ENCODE measurements around the gene IL25. TPM values are rescaled to one million over a fixed set of nuclear protein-coding genes. Genes with fewer than 3 reads are reported as not detected.

IL25 gene
- total and polyA plus RNA-seq, 2 of the 8 experiments (the other 6 are each of a cell fraction or from before 2014, with no cell fraction given) = not detected

DNA sequence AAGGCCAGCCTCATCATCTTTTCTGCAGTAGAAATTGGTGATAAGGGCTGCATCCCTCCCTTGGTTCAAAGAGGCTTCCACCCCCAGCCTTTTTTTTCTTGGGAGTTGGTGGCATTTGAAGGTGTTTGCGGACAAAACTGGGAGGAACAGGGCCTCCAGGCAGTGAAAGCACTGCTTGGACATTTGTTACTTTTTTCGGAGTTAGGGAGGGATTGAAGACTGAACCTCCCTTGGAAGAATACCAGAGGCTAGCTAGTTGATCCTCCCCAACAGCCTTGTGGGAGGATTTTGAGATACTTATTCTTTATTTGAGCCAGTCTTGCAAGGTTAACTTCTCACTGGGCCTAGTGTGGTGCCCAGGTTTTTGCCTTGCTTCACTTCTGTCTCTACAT, 48.2 kb upstream of the IL25 start:
- no peak overlapping the region for H3K4ac ChIP-seq (replicated peaks; ENCODE audit: insufficient read length, low read depth, low read length)
- no peak overlapping the region for H3K4me3 ChIP-seq (ENCODE audit: extremely low read depth in 1 of 4, insufficient read depth in 2 of 4, low read depth in 3 of 4, low read length in 4 of 4)
- 100% methylated on average over 2 of the region's 2 CpGs; no CpG with 5 or more reads in 1 of the 2 experiments for WGBS, 2 experiments (ENCODE audit: extremely low coverage in 1 of 2, insufficient coverage in 1 of 2, insufficient read length in 1 of 2, insufficient replicate concordance in 2 of 2, low coverage in 1 of 2, low lambda C conversion rate in 2 of 2, missing lambda C conversion rate in 1 of 2)
- no peak overlapping the region for H3K9ac ChIP-seq (replicated peaks in 1 of 4; ENCODE audit: extremely low read depth in 1 of 4, low read depth in 3 of 4, low read length in 3 of 4)
- no peak overlapping the region for H3K27ac ChIP-seq (ENCODE audit: low read depth, low read length)
- H3K23ac ChIP-seq (ENCODE audit: insufficient read length) = no peak overlapping the region
- no peak overlapping the region for H4K91ac ChIP-seq (replicated peaks; ENCODE audit: insufficient read length, low read length)
- H4K20me1 ChIP-seq (replicated peaks in 1 of 2; ENCODE audit: control insufficient read depth in 1 of 2, insufficient read depth in 2 of 2, low read length in 2 of 2) = no peaks in the 10 kb centered on the region
- H3K4me2 ChIP-seq (ENCODE audit: insufficient read depth in 1 of 2, low read depth in 2 of 2, low read length in 2 of 2) = no peak overlapping the region
- no peak for TF ChIP-seq SP2 (IDR thresholded peaks at IDR 0.05; ENCODE audit: low read length)
- TF ChIP-seq KDM5A (IDR thresholded peaks at IDR 0.05; ENCODE audit: low read length) = no peak
- H3K14ac ChIP-seq (ENCODE audit: insufficient read length) = no peak overlapping the region
- H3K4me1 ChIP-seq (replicated peaks in 1 of 4; ENCODE audit: control insufficient read depth in 3 of 4, insufficient read depth in 4 of 4, low read length in 3 of 4) = peaks cover 0 to 6% (median 2%) of the 10 kb centered on the region in 4 experiments; a peak in 6 of 7 replicates
- DNase-seq (ENCODE audit: low read depth in 1 of 2, low spot score in 2 of 2) (no peak), FAIRE-seq (no peak)
- no peak overlapping the region for H3K18ac ChIP-seq (ENCODE audit: extremely low read depth, low read length)
- peaks cover 10% of the 10 kb centered on the region; the same call in 1 of the 2 replicates for H3K79me1 ChIP-seq (ENCODE audit: low read depth, low read length)
- H3K79me2 ChIP-seq (ENCODE audit: control insufficient read depth in 1 of 2, insufficient read depth in 2 of 2, low read length in 2 of 2) = peaks cover 11 to 17% of the 10 kb centered on the region in 2 experiments
- H2BK20ac ChIP-seq (ENCODE audit: low read length) = no peak overlapping the region
- ChIA-PET CTCF (ENCODE audit: partially characterized antibody) (interaction anchor here (0.8 to 3.7 kb wide), 3 partner anchors 22 to 155 kb away, joined by 3 to 27 read pairs (median 3); no protein-coding TSS in a partner anchor), POLR2A (ENCODE audit: partially characterized antibody) (interaction anchor here (0.9 to 4.7 kb wide), 3 partner anchors 17 to 42 kb away, joined by 3 to 48 read pairs (median 4); partner anchors contain the start of genes BCL2L2 and PPP1R3E)
- no peaks in the 10 kb centered on the region for H3K27me3 ChIP-seq (replicated peaks in 1 of 4; ENCODE audit: control insufficient read depth in 3 of 4, extremely low read depth in 1 of 4, insufficient read depth in 3 of 4, low read length in 3 of 4)
- H2BK15ac ChIP-seq (ENCODE audit: low read length) = no peak overlapping the region
- H3K36me3 ChIP-seq (ENCODE audit: control insufficient read depth in 2 of 4, insufficient read depth in 4 of 4, low read length in 3 of 4) = peaks cover 9 to 35% (median 24%) of the 10 kb centered on the region in 4 experiments; a peak in 7 of 8 replicates
- H2BK12ac ChIP-seq (ENCODE audit: low read depth, low read length) = no peak overlapping the region
- no peak overlapping the region for H4K5ac ChIP-seq (ENCODE audit: insufficient read length, low read depth, low read length)
- no peak overlapping the region for H2BK5ac ChIP-seq (ENCODE audit: low read depth, low read length)
- no peak overlapping the region for H2BK120ac ChIP-seq (replicated peaks; ENCODE audit: low read depth, low read length)
- H3K56ac ChIP-seq (replicated peaks; ENCODE audit: insufficient read length, low read depth, low read length) = no peak overlapping the region
- H3K23me2 ChIP-seq (ENCODE audit: low read depth, low read length) = peaks cover 10% of the 10 kb centered on the region
- H3K9me3 ChIP-seq (ENCODE audit: insufficient read depth in 2 of 2, low read depth in 1 of 2, low read length in 1 of 2) = no peaks in the 10 kb centered on the region
- no peak overlapping the region for H2AK5ac ChIP-seq (ENCODE audit: low read depth, low read length)
- no peak overlapping the region for H2AFZ ChIP-seq (ENCODE audit: low read length)
- H4K8ac ChIP-seq (ENCODE audit: extremely low read depth, insufficient read depth, low read length) = no peak overlapping the region

Measured in H1 (cell line).